Measurements from ENCODE around the gene POGK.

DNA sequence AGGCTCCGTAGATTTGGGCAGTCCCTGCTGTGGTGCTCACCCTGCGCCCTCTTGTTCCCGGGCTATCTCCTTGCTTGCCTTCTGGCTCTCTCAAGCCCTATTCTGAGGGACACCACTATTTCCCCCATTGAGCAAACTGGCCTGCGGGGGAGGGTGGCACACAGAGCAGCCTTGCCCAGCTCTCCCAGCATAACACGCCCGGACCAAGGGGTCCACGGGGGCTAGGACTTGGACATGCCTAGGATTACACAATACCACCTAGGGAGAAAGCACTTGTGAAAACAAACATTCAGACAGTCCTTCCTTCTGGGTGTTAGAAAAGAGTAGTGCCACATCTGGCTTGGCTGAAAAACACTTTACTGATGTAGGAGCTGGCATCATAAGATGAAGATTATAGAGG lies 29.4 kb downstream of the POGK start:
- TF ChIP-seq, protein P1, sequence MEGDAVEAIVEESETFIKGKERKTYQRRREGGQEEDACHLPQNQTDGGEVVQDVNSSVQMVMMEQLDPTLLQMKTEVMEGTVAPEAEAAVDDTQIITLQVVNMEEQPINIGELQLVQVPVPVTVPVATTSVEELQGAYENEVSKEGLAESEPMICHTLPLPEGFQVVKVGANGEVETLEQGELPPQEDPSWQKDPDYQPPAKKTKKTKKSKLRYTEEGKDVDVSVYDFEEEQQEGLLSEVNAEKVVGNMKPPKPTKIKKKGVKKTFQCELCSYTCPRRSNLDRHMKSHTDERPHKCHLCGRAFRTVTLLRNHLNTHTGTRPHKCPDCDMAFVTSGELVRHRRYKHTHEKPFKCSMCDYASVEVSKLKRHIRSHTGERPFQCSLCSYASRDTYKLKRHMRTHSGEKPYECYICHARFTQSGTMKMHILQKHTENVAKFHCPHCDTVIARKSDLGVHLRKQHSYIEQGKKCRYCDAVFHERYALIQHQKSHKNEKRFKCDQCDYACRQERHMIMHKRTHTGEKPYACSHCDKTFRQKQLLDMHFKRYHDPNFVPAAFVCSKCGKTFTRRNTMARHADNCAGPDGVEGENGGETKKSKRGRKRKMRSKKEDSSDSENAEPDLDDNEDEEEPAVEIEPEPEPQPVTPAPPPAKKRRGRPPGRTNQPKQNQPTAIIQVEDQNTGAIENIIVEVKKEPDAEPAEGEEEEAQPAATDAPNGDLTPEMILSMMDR (conservative IDR thresholded peaks at IDR 0.05 in 1 of 2, IDR thresholded peaks at IDR 0.05 in 1 of 2; ENCODE audit: extremely low read depth in 1 of 2, insufficient read depth in 1 of 2, low read depth in 1 of 2, low read length in 2 of 2): no peak
- no peak for TF ChIP-seq EZH2 (IDR thresholded peaks at IDR 0.05; ENCODE audit: borderline replicate concordance, low read length)

Measured in mammary epithelial cell (primary cell).